ENCODE results near the gene OAT. TPM values are rescaled to one million over a fixed set of nuclear protein-coding genes. Genes with fewer than 3 reads are reported as not detected.

OAT gene
- total RNA-seq: 24.5 and 29.1 TPM in 2 replicates

- intact Hi-C loops (cut with micrococcal nuclease): loop anchor here (1.0 to 2.0 kb wide), 11 partner anchors 16 to 1540 kb away; partner anchors contain the start of genes BCCIP, BUB3, EDRF1 and FAM24B
Observed at GRCh38 chr10:124418726-124419501, at the start of gene OAT. Gene OAT, minus strand, starts transcription at chr10:124418923. Its CDS starts 6,752 bp downstream, at chr10:124412171.

- intact Hi-C loops (cut with micrococcal nuclease): no loop called here
Observed at GRCh38 chr10:124467165-124467564, 48.4 kb upstream of the OAT start.

- intact Hi-C loops (cut with micrococcal nuclease): loop anchor here (2.0 kb wide), 1 partner anchor 27 kb away; no protein-coding TSS in a partner anchor
Observed at GRCh38 chr10:124465777-124466488, 47.2 kb upstream of the OAT start.

- intact Hi-C loops (cut with micrococcal nuclease): loop anchor here (2.0 kb wide), 1 partner anchor 28 kb away; no protein-coding TSS in a partner anchor
Observed at GRCh38 chr10:124465003-124465776, 46.5 kb upstream of the OAT start.

GRCh38 chr10:124464028-124464965 lies 45.6 kb upstream of the OAT start:
- intact Hi-C loops (cut with micrococcal nuclease): loop anchor here (2.0 to 5.0 kb wide), 2 partner anchors 29 to 232 kb away; no protein-coding TSS in a partner anchor

- intact Hi-C loops (cut with micrococcal nuclease): loop anchor here (1.0 to 5.0 kb wide), 4 partner anchors 44 to 283 kb away; partner anchors contain the start of gene OAT
Observed at GRCh38 chr10:124462348-124462695, 43.6 kb upstream of the OAT start.

GRCh38 chr10:124461642-124462347 lies 43.1 kb upstream of the OAT start, which contains the start of gene LHPP:
Gene LHPP, plus strand, starts transcription at chr10:124461823. Its CDS starts 40 bp downstream, at chr10:124461863.
- intact Hi-C loops (cut with micrococcal nuclease): loop anchor here (1.0 to 5.0 kb wide), 11 partner anchors 43 to 1307 kb away; partner anchors contain the start of genes BUB3, EDRF1, EEF1AKMT2 and OAT

- intact Hi-C loops (cut with micrococcal nuclease): loop anchor here (5.0 kb wide), 1 partner anchor 228 kb away; no protein-coding TSS in a partner anchor
Observed at GRCh38 chr10:124460144-124460543, 41.4 kb upstream of the OAT start.

- intact Hi-C loops (cut with micrococcal nuclease): no loop called here
Observed at GRCh38 chr10:124459395-124459794, 40.7 kb upstream of the OAT start.

GRCh38 chr10:124458889-124459288 lies 40.2 kb upstream of the OAT start:
- intact Hi-C loops (cut with micrococcal nuclease): no loop called here

GRCh38 chr10:124458473-124458872 lies 39.8 kb upstream of the OAT start:
- intact Hi-C loops (cut with micrococcal nuclease): no loop called here

GRCh38 chr10:124455441-124455840 lies 36.7 kb upstream of the OAT start:
- intact Hi-C loops (cut with micrococcal nuclease): no loop called here

GRCh38 chr10:124453960-124454610 lies 35.4 kb upstream of the OAT start:
- intact Hi-C loops (cut with micrococcal nuclease): no loop called here

- intact Hi-C loops (cut with micrococcal nuclease): no loop called here
Observed at GRCh38 chr10:124451276-124451675, 32.6 kb upstream of the OAT start.

GRCh38 chr10:124450783-124451057 lies 32.0 kb upstream of the OAT start:
- intact Hi-C loops (cut with micrococcal nuclease): no loop called here

- intact Hi-C loops (cut with micrococcal nuclease): no loop called here
Observed at GRCh38 chr10:124450012-124450782, 31.5 kb upstream of the OAT start, which contains the start of gene NKX1-2. Gene NKX1-2, minus strand, starts transcription at chr10:124450035. Its CDS starts 92 bp downstream, at chr10:124449943.

- intact Hi-C loops (cut with micrococcal nuclease): loop anchor here (5.0 kb wide), 1 partner anchor 1302 kb away; the partner anchor contains the start of gene HMX2
Observed at GRCh38 chr10:124449170-124450011, 30.7 kb upstream of the OAT start.

Data from T-helper 1 cell treated with Interleukin-12 subunit alpha and Interleukin-12 subunit beta and Interleukin-4 antibody, amounts not matched to agents 30 ng/mL and 1 ng/mL, for 36 hours (primary cell).